IMR-90 (cell line): ENCODE data around the gene NFKB1. TPM values are rescaled to one million over a fixed set of nuclear protein-coding genes. Genes with fewer than 3 reads are reported as not detected.
"Not testable (repeated sequence)": the region's sequence is repeated elsewhere in the genome, so short reads cannot be mapped to it uniquely, and the experiment has no call there.

Experiments used
- ATAC-seq: fragments of 200-7000 bp; cut with Tn5 transposase; 2 replicates; pipeline ENCODE4 v1.9.1; 2020; ENCODE audit warnings: low read depth, mild to moderate bottlenecking, moderate library complexity
- BruUV-seq: library from RNA; stranded (reverse); fragments of 400-500 nt; replicated peaks from 2 replicates; lab custom pipeline; 2021; lab: Mats Ljungman, UMichigan
- CTCF ChIA-PET: fragments of 300-600 bp; formaldehyde crosslinking; extraction: SDS; loops from one replicate; lab custom pipeline; 2021; ENCODE audit warnings: antibody characterized with exemption; lab: Yijun Ruan, JAX
- POLR2A ChIA-PET: fragments of 300-600 bp; sonication (Branson Sonifier 250); formaldehyde crosslinking; loops from one replicate; lab custom pipeline; 2022; ENCODE audit warnings: antibody characterized with exemption; ENCODE audit not compliant: unreplicated experiment; lab: Charles Lee
- DNase-seq: peaks from one replicate; pipeline ENCODE4 v3.0.0; 2013
- H2AFZ ChIP-seq: replicated peaks from 2 replicates; pipeline ENCODE3; 2013; ENCODE audit warnings: low read length, mild to moderate bottlenecking; ENCODE audit not compliant: poor library complexity
- H2AK5ac ChIP-seq: 2 replicates; pipeline ENCODE4 v1.6.1; 2013; ENCODE audit warnings: low read depth, low read length, inconsistent platforms
- H2AK9ac ChIP-seq: replicated peaks from 2 replicates; pipeline ENCODE3; 2013; ENCODE audit warnings: mild to moderate bottlenecking, low read depth, low read length, moderate library complexity; ENCODE audit not compliant: poor library complexity
- H2BK120ac ChIP-seq: 2 replicates; pipeline ENCODE4 v1.6.1; 2013; ENCODE audit warnings: low read depth, low read length, inconsistent platforms
- H2BK15ac ChIP-seq: 3 replicates; pipeline ENCODE4 v1.6.1; 2013; ENCODE audit warnings: low read depth, low read length, inconsistent platforms
- H2BK20ac ChIP-seq: 2 replicates; pipeline ENCODE4 v1.6.1; 2013; ENCODE audit warnings: low read depth, mild to moderate bottlenecking, inconsistent platforms, low read length, moderate library complexity
- H2BK5ac ChIP-seq: 2 replicates; pipeline ENCODE4 v1.6.1; 2013; ENCODE audit warnings: mild to moderate bottlenecking, low read depth, low read length, inconsistent platforms; ENCODE audit not compliant: poor library complexity, severe bottlenecking
- H3K14ac ChIP-seq: replicated peaks from 2 replicates; pipeline ENCODE4 v1.6.1; 2013; ENCODE audit warnings: low read depth, low read length, inconsistent platforms
- H3K18ac ChIP-seq: 2 replicates; pipeline ENCODE4 v1.6.1; 2013; ENCODE audit warnings: low read depth, low read length, control low read depth
- H3K23ac ChIP-seq: 2 replicates; pipeline ENCODE4 v1.6.1; 2013; ENCODE audit warnings: low read depth, low read length, inconsistent platforms
- H3K27ac ChIP-seq: 2 replicates; pipeline ENCODE4 v1.5.1; 2013; ENCODE audit warnings: mild to moderate bottlenecking, control low read depth, low read length; ENCODE audit not compliant: insufficient read depth
- H3K27me3 ChIP-seq: 2 replicates; pipeline ENCODE4 v1.6.1; 2013; ENCODE audit warnings: low read length; ENCODE audit not compliant: control insufficient read depth, insufficient read depth
- H3K36me3 ChIP-seq: 2 replicates; pipeline ENCODE4 v1.6.1; 2013; ENCODE audit warnings: low read length, mixed read lengths; ENCODE audit not compliant: control insufficient read depth, insufficient read depth
- H3K4ac ChIP-seq: 2 replicates; pipeline ENCODE4 v1.6.1; 2013; ENCODE audit warnings: low read depth, low read length, inconsistent platforms
- H3K4me1 ChIP-seq: 2 replicates; pipeline ENCODE4 v1.6.1; 2013; ENCODE audit warnings: low read length, mixed read lengths; ENCODE audit not compliant: control insufficient read depth, insufficient read depth
- H3K4me2 ChIP-seq: 2 replicates; pipeline ENCODE4 v1.6.1; 2013; ENCODE audit warnings: low read depth, mild to moderate bottlenecking, control low read depth, low read length, moderate library complexity
- H3K4me3 ChIP-seq: 2 replicates; pipeline ENCODE4 v1.5.1; 2013; ENCODE audit warnings: low read depth, mild to moderate bottlenecking, control low read depth, low read length, moderate library complexity; ENCODE audit not compliant: insufficient read depth
- H3K56ac ChIP-seq: 2 replicates; pipeline ENCODE4 v1.6.1; 2013; ENCODE audit warnings: low read length, inconsistent platforms; ENCODE audit not compliant: insufficient read depth; ENCODE audit errors: extremely low read depth
- H3K79me1 ChIP-seq, 2 experiments: 2 replicates each; pipeline ENCODE4 v1.6.1; 2013; ENCODE audit warnings: low read length in 2 of 2, inconsistent platforms in 1 of 2, low read depth in 1 of 2
- H3K9ac ChIP-seq: 2 replicates; pipeline ENCODE4 v1.6.1; 2013; ENCODE audit warnings: low read depth, low read length, control low read depth
- H3K9me1 ChIP-seq: 2 replicates; pipeline ENCODE4 v1.6.1; 2013; ENCODE audit warnings: low read length, inconsistent platforms; ENCODE audit not compliant: insufficient read depth
- H3K9me3 ChIP-seq: 2 replicates; pipeline ENCODE4 v1.6.1; 2013; ENCODE audit warnings: low read length; ENCODE audit not compliant: control insufficient read depth, insufficient read depth
- H4K20me1 ChIP-seq: 2 replicates; pipeline ENCODE4 v1.6.1; 2013; ENCODE audit warnings: low read length, inconsistent platforms; ENCODE audit not compliant: insufficient read depth
- H4K5ac ChIP-seq: 2 replicates; pipeline ENCODE4 v1.6.1; 2013; ENCODE audit warnings: mild to moderate bottlenecking, low read depth, low read length, control low read depth
- H4K8ac ChIP-seq, 2 experiments: 2 replicates each; pipeline ENCODE4 v1.6.1; 2013; ENCODE audit warnings: low read depth in 2 of 2, low read length in 2 of 2, control low read depth in 1 of 2, inconsistent platforms in 1 of 2
- H4K91ac ChIP-seq: 2 replicates; pipeline ENCODE4 v1.6.1; 2013; ENCODE audit warnings: low read depth, low read length, inconsistent platforms; ENCODE audit not compliant: insufficient read depth
- CEBPB ChIP-seq: IDR thresholded peaks from 2 replicates; pipeline ENCODE4 v1.6.1; 2012; ENCODE audit warnings: low read depth, low read length, improper control_type of control experiment
- MAFK ChIP-seq: IDR thresholded peaks from 2 replicates; pipeline ENCODE4 v1.6.1; 2012; ENCODE audit warnings: low read depth, low read length, improper control_type of control experiment
- NFE2L2 ChIP-seq: fragments of 150-350 bp; IDR thresholded peaks from 2 replicates; pipeline ENCODE4 v1.6.1; 2016; ENCODE audit warnings: low read depth, mild to moderate bottlenecking, low read length
- RAD21 ChIP-seq: IDR thresholded peaks from 2 replicates; pipeline ENCODE4 v1.6.1; 2012; ENCODE audit warnings: low read length, improper control_type of control experiment
- RFX5 ChIP-seq: IDR thresholded peaks from 2 replicates; pipeline ENCODE4 v1.8.0; 2012; ENCODE audit warnings: low read depth, mild to moderate bottlenecking, low read length, moderate library complexity
- SMC3 ChIP-seq: fragments of 150-350 bp; IDR thresholded peaks from 2 replicates; pipeline ENCODE4 v1.6.1; 2016; ENCODE audit warnings: low read depth, mild to moderate bottlenecking, antibody characterized with exemption, low read length, moderate library complexity
- WGBS, 2 experiments: methylation state at CpG; one replicate each; pipeline versions ENCODE4 v1.1.5 to v1.1.7; 2013; ENCODE audit warnings: missing lambda C conversion rate in 2 of 2; ENCODE audit not compliant: insufficient read length in 1 of 2; ENCODE audit errors: extremely low coverage in 2 of 2; 5-methylcytosine and 5-hydroxymethylcytosine counted together
- dilution Hi-C: fragments of 300-500 bp; cut with HindIII; formaldehyde crosslinking; loops from one replicate; pipeline ENCODE4 v1.14.3; 2018; ENCODE audit warnings: low sequenced_read_pairs; ENCODE audit not compliant: unreplicated experiment
- in situ Hi-C: fragments of 300-500 bp; cut with MboI; formaldehyde crosslinking; loops from 3 replicates; pipeline ENCODE4 v1.14.3; 2019; ENCODE audit warnings: low sequenced_read_pairs, inconsistent platforms, mixed read lengths
- intact Hi-C: fragments of 100-400 bp; cut with micrococcal nuclease; formaldehyde crosslinking; loops from 2 replicates; pipeline ENCODE4 v1.10.0; 2022
- polyA plus RNA-seq, 3 experiments: library from polyadenylated mRNA; depleted of rRNA; stranded (reverse); fragments of >200 nt; gene quantifications; 2 replicates each; pipeline ENCODE4 v1.2.3, GENCODE V29; 2012; ENCODE audit warnings: low replicate concordance in 1 of 3
- total RNA-seq: library from RNA; depleted of rRNA; stranded (reverse); fragments of >200 nt; gene quantifications from 2 replicates; pipeline ENCODE4 v1.2.3, GENCODE V29; 2012

NFKB1 gene
- total and polyA plus RNA-seq, 2 of the 4 experiments (the other 2 are of a cell fraction), result 19.8 to 24.6 TPM

- in situ Hi-C loops, result no loop called here
- Histone ChIP-seq H3K36me3 (no peaks in the 10 kb centered on the region), H2BK20ac (no peak overlapping the region), H3K27ac (no peak overlapping the region), H2BK5ac (no peak overlapping the region), H3K4me3 (no peak overlapping the region), H3K79me1 (no peaks in the 10 kb centered on the region), H2AK5ac (no peak overlapping the region), H3K9me1 (no peaks in the 10 kb centered on the region), H3K4ac (no peak overlapping the region), H3K4me1 (no peaks in the 10 kb centered on the region), H4K91ac (no peak overlapping the region), H4K8ac (no peak overlapping the region), H3K23ac (no peak overlapping the region), H2BK15ac (no peak overlapping the region), H3K9ac (no peak overlapping the region), H2BK120ac (no peak overlapping the region), H3K14ac (no peak overlapping the region), H3K18ac (no peak overlapping the region), H3K27me3 (no peaks in the 10 kb centered on the region), H4K5ac (no peak overlapping the region), H3K56ac (no peak overlapping the region), H4K20me1 (no peaks in the 10 kb centered on the region), H2AFZ (no peak overlapping the region), H2AK9ac (no peak overlapping the region), H3K9me3 (no peaks in the 10 kb centered on the region), H3K4me2 (no peak overlapping the region)
- 92% methylated on average over 10 of the region's 17 CpGs; no CpG with 5 or more reads in 1 of the 2 experiments for WGBS, 2 experiments
- dilution Hi-C loops, result no loop called here
- TF ChIP-seq MAFK (no peak), RFX5 (no peak), CEBPB (no peak), SMC3 (no peak), NFE2L2 (no peak), RAD21 (no peak)
- no peak for ATAC-seq
- ChIA-PET CTCF (no interaction called here), POLR2A (no interaction called here)
- no TSS peak for BruUV-seq
- DNase-seq, result no peak
- intact Hi-C loops, result no loop called here
Observed at GRCh38 chr4:102483120-102483519, 18.0 kb upstream of the NFKB1 start.

GRCh38 chr4:102483990-102484692 lies 17.0 kb upstream of the NFKB1 start:
- H4K8ac ChIP-seq, H2BK15ac ChIP-seq, dilution Hi-C loops, H4K5ac ChIP-seq, H2AK5ac ChIP-seq, H3K79me1 ChIP-seq, H3K4me2 ChIP-seq, H4K91ac ChIP-seq, H3K23ac ChIP-seq, H2BK20ac ChIP-seq, H3K9me3 ChIP-seq, H3K9ac ChIP-seq, H4K20me1 ChIP-seq, H3K56ac ChIP-seq, H3K27me3 ChIP-seq, H3K4me3 ChIP-seq, intact Hi-C loops, H2BK5ac ChIP-seq, H3K4ac ChIP-seq, H2BK120ac ChIP-seq, H3K36me3 ChIP-seq, H2AFZ ChIP-seq, H3K9me1 ChIP-seq, DNase-seq, H3K4me1 ChIP-seq, ATAC-seq, H2AK9ac ChIP-seq, BruUV-seq, H3K14ac ChIP-seq, CTCF ChIA-PET, H3K18ac ChIP-seq, POLR2A ChIA-PET, in situ Hi-C loops, H3K27ac ChIP-seq: not testable (repeated sequence)
- 77% methylated on average over 2 of the region's 19 CpGs; no CpG with 5 or more reads in 1 of the 2 experiments for WGBS, 2 experiments
